H1 (cell line): ENCODE measurements around the gene SETDB2. TPM values are rescaled to one million over a fixed set of nuclear protein-coding genes. Genes with fewer than 3 reads are reported as not detected.

Source experiments
- CTCF ChIA-PET: fragments of 300-600 bp; sonication (Branson Sonifier 250); formaldehyde crosslinking; loops from one replicate; lab custom pipeline; 2021; ENCODE audit not compliant: partially characterized antibody; lab: Charles Lee
- POLR2A ChIA-PET: fragments of 300-600 bp; sonication (Branson Sonifier 250); formaldehyde crosslinking; loops from one replicate; lab custom pipeline; 2021; ENCODE audit warnings: inconsistent platforms; ENCODE audit not compliant: partially characterized antibody; lab: Charles Lee
- DNase-seq, 2 experiments: peaks; one replicate each; pipeline versions ENCODE4 v3.0.0 to v3.0.0-alpha.2; 2010 to 2022; ENCODE audit warnings: low spot score in 2 of 2, low read depth in 1 of 2, mixed read lengths in 1 of 2
- FAIRE-seq: peaks from 2 replicates; lab custom pipeline; 2011; peaks lifted over from hg19 to GRCh38; lab: Jason Lieb, UNC
- H2AFZ ChIP-seq: 2 replicates; pipeline ENCODE4 v1.8.1; 2012; ENCODE audit warnings: low read length, inconsistent platforms
- H2AK5ac ChIP-seq: 2 replicates; pipeline ENCODE4 v1.6.1; 2013; ENCODE audit warnings: low read depth, low read length
- H2BK120ac ChIP-seq: replicated peaks from 2 replicates; pipeline ENCODE3; 2013; ENCODE audit warnings: low read depth, low read length, inconsistent platforms
- H2BK12ac ChIP-seq: 2 replicates; pipeline ENCODE4 v1.6.1; 2013; ENCODE audit warnings: low read depth, low read length
- H2BK15ac ChIP-seq: 2 replicates; pipeline ENCODE4 v1.6.1; 2013; ENCODE audit warnings: low read length
- H2BK20ac ChIP-seq: 2 replicates; pipeline ENCODE4 v1.6.1; 2013; ENCODE audit warnings: low read length
- H2BK5ac ChIP-seq: 2 replicates; pipeline ENCODE4 v1.6.1; 2013; ENCODE audit warnings: low read depth, low read length
- H3K14ac ChIP-seq: 2 replicates; pipeline ENCODE4 v1.6.1; 2013; ENCODE audit warnings: inconsistent platforms; ENCODE audit not compliant: insufficient read length
- H3K18ac ChIP-seq: 2 replicates; pipeline ENCODE4 v1.6.1; 2013; ENCODE audit warnings: low read length; ENCODE audit errors: extremely low read depth
- H3K23ac ChIP-seq: 2 replicates; pipeline ENCODE4 v1.6.1; 2013; ENCODE audit warnings: inconsistent platforms; ENCODE audit not compliant: insufficient read length
- H3K23me2 ChIP-seq: 2 replicates; pipeline ENCODE4 v1.6.1; 2013; ENCODE audit warnings: low read depth, low read length
- H3K27ac ChIP-seq: 2 replicates; pipeline ENCODE4 v1.6.1; 2011; ENCODE audit warnings: low read depth, low read length, inconsistent platforms
- H3K27me3 ChIP-seq, 4 experiments: replicated peaks in 1 of 4; 1 replicate in 1 of 4; 2 replicates in 3 of 4; pipeline versions ENCODE4 v1.6.1 to v1.8.1; 2011 to 2013; ENCODE audit warnings: low read length in 3 of 4, mild to moderate bottlenecking in 3 of 4, inconsistent platforms in 2 of 4, mixed read lengths in 2 of 4, moderate library complexity in 1 of 4; ENCODE audit not compliant: control insufficient read depth in 3 of 4, insufficient read depth in 3 of 4; ENCODE audit errors: extremely low read depth in 1 of 4
- H3K36me3 ChIP-seq, 4 experiments: 2 replicates each; pipeline versions ENCODE4 v1.6.1 to v1.8.1; 2011 to 2013; ENCODE audit warnings: mild to moderate bottlenecking in 4 of 4, low read length in 3 of 4, moderate library complexity in 2 of 4, control low read depth in 1 of 4, inconsistent platforms in 1 of 4; ENCODE audit not compliant: insufficient read depth in 4 of 4, control insufficient read depth in 2 of 4
- H3K4ac ChIP-seq: replicated peaks from 2 replicates; pipeline ENCODE3; 2013; ENCODE audit warnings: low read length, low read depth, mixed read lengths, inconsistent platforms; ENCODE audit not compliant: insufficient read length
- H3K4me1 ChIP-seq, 4 experiments: replicated peaks in 1 of 4; 1 replicate in 1 of 4; 2 replicates in 3 of 4; pipeline versions ENCODE4 v1.6.1 to v1.8.1; 2011 to 2013; ENCODE audit warnings: low read length in 3 of 4, inconsistent platforms in 2 of 4, mixed read lengths in 1 of 4; ENCODE audit not compliant: insufficient read depth in 4 of 4, control insufficient read depth in 3 of 4
- H3K4me2 ChIP-seq, 2 experiments: 2 replicates each; pipeline versions ENCODE4 v1.6.1 to v1.8.1; 2011 to 2013; ENCODE audit warnings: low read depth in 2 of 2, low read length in 2 of 2, control low read depth in 1 of 2, inconsistent platforms in 1 of 2, mild to moderate bottlenecking in 1 of 2; ENCODE audit not compliant: insufficient read depth in 1 of 2
- H3K4me3 ChIP-seq, 4 experiments: fragments of 200-600, 300-600 bp in 1 of 4; sonication (generic), shearing (Covaris generic), sonication (Bioruptor Twin) in 1 of 4; 2 replicates each; pipeline versions ENCODE4 v1.5.1 to v1.8.1; 2011 to 2016; ENCODE audit warnings: low read length in 4 of 4, low read depth in 3 of 4, control low read depth in 2 of 4, inconsistent platforms in 2 of 4, mild to moderate bottlenecking in 2 of 4, mixed read lengths in 1 of 4, moderate library complexity in 1 of 4; ENCODE audit not compliant: insufficient read depth in 2 of 4; ENCODE audit errors: extremely low read depth in 1 of 4
- H3K56ac ChIP-seq: replicated peaks from 2 replicates; pipeline ENCODE3; 2013; ENCODE audit warnings: low read depth, mild to moderate bottlenecking, mixed read lengths, low read length, inconsistent platforms; ENCODE audit not compliant: insufficient read length
- H3K79me1 ChIP-seq: 2 replicates; pipeline ENCODE4 v1.6.1; 2013; ENCODE audit warnings: low read depth, low read length, control low read depth
- H3K79me2 ChIP-seq, 2 experiments: 2 replicates each; pipeline versions ENCODE4 v1.6.1 to v1.8.1; 2012 to 2013; ENCODE audit warnings: low read length in 2 of 2, mild to moderate bottlenecking in 2 of 2, inconsistent platforms in 1 of 2; ENCODE audit not compliant: insufficient read depth in 2 of 2, control insufficient read depth in 1 of 2
- H3K9ac ChIP-seq, 4 experiments: replicated peaks in 1 of 4; 1 replicate in 1 of 4; 2 replicates in 3 of 4; pipeline versions ENCODE4 v1.6.1 to v1.8.1; 2011 to 2013; ENCODE audit warnings: low read depth in 3 of 4, low read length in 3 of 4, control low read depth in 2 of 4, mild to moderate bottlenecking in 2 of 4, moderate library complexity in 2 of 4, inconsistent platforms in 1 of 4; ENCODE audit errors: extremely low read depth in 1 of 4
- H3K9me3 ChIP-seq, 2 experiments: 2 replicates each; pipeline versions ENCODE4 v1.6.1 to v1.8.1; 2012 to 2013; ENCODE audit warnings: mild to moderate bottlenecking in 2 of 2, moderate library complexity in 2 of 2, control low read depth in 1 of 2, inconsistent platforms in 1 of 2, low read depth in 1 of 2, low read length in 1 of 2, mixed read lengths in 1 of 2; ENCODE audit not compliant: insufficient read depth in 2 of 2
- H4K20me1 ChIP-seq, 2 experiments: replicated peaks in 1 of 2; 2 replicates each; pipeline versions ENCODE3 to v1.8.1; 2011 to 2013; ENCODE audit warnings: inconsistent platforms in 2 of 2, low read length in 2 of 2, mild to moderate bottlenecking in 1 of 2; ENCODE audit not compliant: insufficient read depth in 2 of 2, control insufficient read depth in 1 of 2
- H4K5ac ChIP-seq: 2 replicates; pipeline ENCODE4 v1.6.1; 2013; ENCODE audit warnings: low read length, low read depth, mixed read lengths, inconsistent platforms; ENCODE audit not compliant: insufficient read length
- H4K8ac ChIP-seq: 2 replicates; pipeline ENCODE4 v1.8.0; 2013; ENCODE audit warnings: mild to moderate bottlenecking, moderate library complexity, low read length, inconsistent platforms; ENCODE audit not compliant: insufficient read depth; ENCODE audit errors: extremely low read depth
- H4K91ac ChIP-seq: replicated peaks from 2 replicates; pipeline ENCODE3; 2013; ENCODE audit warnings: low read length, mixed read lengths, inconsistent platforms; ENCODE audit not compliant: insufficient read length
- BCL11A ChIP-seq, 2 experiments: IDR thresholded peaks; one replicate each; pipeline ENCODE4 v1.6.1; 2011; ENCODE audit warnings: low read depth in 2 of 2, low read length in 2 of 2, mild to moderate bottlenecking in 2 of 2
- BRCA1 ChIP-seq: IDR thresholded peaks from 2 replicates; pipeline ENCODE4 v1.6.1; 2012; ENCODE audit warnings: low read depth, low read length, improper control_type of control experiment
- CTBP2 ChIP-seq: IDR thresholded peaks from 2 replicates; pipeline ENCODE4 v1.7.0; 2011; ENCODE audit warnings: borderline replicate concordance, mild to moderate bottlenecking, moderate library complexity, mixed read lengths, low read length; ENCODE audit not compliant: insufficient read depth, insufficient read length
- E2F6 ChIP-seq: IDR thresholded peaks from 2 replicates; pipeline ENCODE4 v1.6.1; 2012; ENCODE audit warnings: inconsistent platforms
- EGR1 ChIP-seq: IDR thresholded peaks from 2 replicates; pipeline ENCODE4 v1.6.1; 2011; ENCODE audit warnings: low read depth, low read length, borderline replicate concordance
- EZH2 ChIP-seq: fragments of 200-600 bp; sonication (generic); IDR thresholded peaks from 2 replicates; pipeline ENCODE4 v1.7.1; 2012; ENCODE audit warnings: low read depth, mild to moderate bottlenecking, moderate library complexity, low read length, inconsistent platforms; ENCODE audit not compliant: severe bottlenecking
- RNF2 ChIP-seq: fragments of 200-900, 300-1000 bp; sonication (generic); IDR thresholded peaks from 2 replicates; pipeline ENCODE4 v1.7.1; 2016; ENCODE audit warnings: borderline replicate concordance, low read depth, mild to moderate bottlenecking, antibody characterized with exemption, low read length; ENCODE audit not compliant: poor library complexity, severe bottlenecking; ENCODE audit errors: missing control alignments
- SIRT6 ChIP-seq: IDR thresholded peaks from one replicate; pipeline ENCODE4 v1.7.1; 2012; ENCODE audit warnings: low read length, inconsistent platforms
- SIX5 ChIP-seq: IDR thresholded peaks from 2 replicates; pipeline ENCODE4 v1.6.1; 2011; ENCODE audit warnings: mild to moderate bottlenecking, low read depth, low read length
- SP2 ChIP-seq: IDR thresholded peaks from 2 replicates; pipeline ENCODE4 v1.6.1; 2012; ENCODE audit warnings: mild to moderate bottlenecking, low read length, inconsistent platforms
- SP4 ChIP-seq: IDR thresholded peaks from 2 replicates; pipeline ENCODE4 v1.6.1; 2012; ENCODE audit warnings: low read length, inconsistent platforms
- TAF7 ChIP-seq: optimal IDR thresholded peaks from 2 replicates; pipeline ENCODE3; 2011; ENCODE audit warnings: low read depth, mild to moderate bottlenecking, inconsistent platforms, low read length, moderate library complexity, borderline replicate concordance
- TBP ChIP-seq: IDR thresholded peaks from 2 replicates; pipeline ENCODE4 v1.6.1; 2011; ENCODE audit warnings: low read depth, low read length, improper control_type of control experiment
- ZNF274 ChIP-seq: IDR thresholded peaks from 2 replicates; pipeline ENCODE4 v1.7.0; 2012; ENCODE audit warnings: low read length, borderline replicate concordance; ENCODE audit errors: extremely low read depth
- whole genome bisulfite sequencing, 2 experiments: shearing (Covaris generic) in 1 of 2; methylation state at CpG; one replicate each; pipeline versions ENCODE4 v1.1.6 to v1.1.7; 2013 to 2015; ENCODE audit warnings: low lambda C conversion rate in 2 of 2, mixed read lengths in 2 of 2, inconsistent platforms in 1 of 2, low coverage in 1 of 2, missing lambda C conversion rate in 1 of 2; ENCODE audit not compliant: insufficient replicate concordance in 2 of 2, insufficient coverage in 1 of 2, insufficient read length in 1 of 2; ENCODE audit errors: extremely low coverage in 1 of 2, missing lambda C conversion rate in 1 of 2; 5-methylcytosine and 5-hydroxymethylcytosine counted together
- polyA plus RNA-seq, 7 experiments: library from polyadenylated mRNA; depleted of rRNA in 3 of 7; stranded (reverse) in 5 of 7; unstranded in 2 of 7; fragments of >200 nt in 5 of 7; fragments of 200-250 nt in 2 of 7; gene quantifications; 1 replicate in 5 of 7; 2 replicates in 1 of 7; 4 replicates in 1 of 7; pipeline versions ENCODE4 v1.2.1 to v1.2.3, GENCODE V29; 2011 to 2013; ENCODE audit warnings: missing spikeins in 2 of 7, mixed read lengths in 2 of 7
- total RNA-seq: library from RNA; stranded (reverse); fragmentation: NEBNext Ultra II Directional; extraction: Animal tissue kit (Norgen Biotek cat#: 25700); gene quantifications from 2 replicates; pipeline ENCODE4 v1.2.1, GENCODE V29; 2021

SETDB2 gene
- total and polyA plus RNA-seq, 2 of the 8 experiments (the other 6 are each of a cell fraction or from before 2014, with no cell fraction given): 1.2 to 6.1 TPM

- H2BK15ac ChIP-seq: no peak overlapping the region
- H3K9me3 ChIP-seq: no peaks in the 10 kb centered on the region
- 0 out of 7 replicates have a peak, but pooled peaks cover 0 to 2% (median 0%) of the 10 kb centered on the region in 4 experiments for H3K27me3 ChIP-seq
- no peak overlapping the region for H4K91ac ChIP-seq
- POLR2A ChIA-PET: interaction anchor here (0.7 to 2.0 kb wide), 3 partner anchors 15 to 89 kb away, joined by 3 to 5 read pairs (median 4); partner anchors contain the start of gene RCBTB1
- H3K23me2 ChIP-seq: peaks cover 5% of the 10 kb centered on the region; the same call in 1 of the 2 replicates
- DNase-seq (no peak), FAIRE-seq (no peak)
- CTCF ChIA-PET: interaction anchor here (0.9 to 1.1 kb wide), 4 partner anchors 47 to 216 kb away, joined by 3 to 4 read pairs (median 4); no protein-coding TSS in a partner anchor
- H2BK12ac ChIP-seq: no peak overlapping the region
- H2BK120ac ChIP-seq: no peak overlapping the region
- H4K20me1 ChIP-seq: no peaks in the 10 kb centered on the region
- H4K8ac ChIP-seq: no peak overlapping the region
- no peaks in the 10 kb centered on the region for H3K79me1 ChIP-seq
- H3K9ac ChIP-seq: no peak overlapping the region
- H3K4me2 ChIP-seq: no peak overlapping the region
- H3K18ac ChIP-seq: no peak overlapping the region
- H3K4me1 ChIP-seq: no peaks in the 10 kb centered on the region
- H2AK5ac ChIP-seq: no peak overlapping the region
- H4K5ac ChIP-seq: no peak overlapping the region
- H3K4me3 ChIP-seq: no peak overlapping the region
- H2BK5ac ChIP-seq: no peak overlapping the region
- no peaks in the 10 kb centered on the region for H3K36me3 ChIP-seq
- H3K14ac ChIP-seq: no peak overlapping the region
- no peak overlapping the region for H3K56ac ChIP-seq
- no peak overlapping the region for H2BK20ac ChIP-seq
- no peak overlapping the region for H3K4ac ChIP-seq
- H3K27ac ChIP-seq: no peak overlapping the region
- H3K23ac ChIP-seq: no peak overlapping the region
- 87% methylated on average over 5 of the region's 5 CpGs; no CpG with 5 or more reads in 1 of the 2 experiments for WGBS, 2 experiments
- no peaks in the 10 kb centered on the region for H3K79me2 ChIP-seq
- no peak overlapping the region for H2AFZ ChIP-seq
- TF ChIP-seq SIRT6: no peak
- no peak for TF ChIP-seq BRCA1
- no peak for TF ChIP-seq TBP
- no peak for TF ChIP-seq ZNF274
- TF ChIP-seq RNF2: no peak
- TF ChIP-seq SIX5: no peak
- no peak for TF ChIP-seq SP2
- TF ChIP-seq E2F6: no peak
- no peak for TF ChIP-seq EZH2
- no peak for TF ChIP-seq EGR1
- TF ChIP-seq SP4: no peak
- TF ChIP-seq TAF7: no peak
- no peak for TF ChIP-seq CTBP2
- no peak for TF ChIP-seq BCL11A (IDR thresholded peaks at IDR 0.05; ENCODE audit: low read depth in 2 of 2, low read length in 2 of 2)
Measured at GRCh38 chr13:49497272-49497671, 53.2 kb downstream of the SETDB2 start.
